Brain pericyte (primary cell): ENCODE measurements around the gene ATP11A.
"Not testable (repeated sequence)": the region's sequence is repeated elsewhere in the genome, so short reads cannot be mapped to it uniquely, and the experiment has no call there.

ENCODE experiments used
- DNase-seq: peaks from one replicate; pipeline ENCODE4 v3.0.0-alpha.2; 2012; ENCODE audit warnings: low read depth, low spot score

Gene ATP11A

DNA sequence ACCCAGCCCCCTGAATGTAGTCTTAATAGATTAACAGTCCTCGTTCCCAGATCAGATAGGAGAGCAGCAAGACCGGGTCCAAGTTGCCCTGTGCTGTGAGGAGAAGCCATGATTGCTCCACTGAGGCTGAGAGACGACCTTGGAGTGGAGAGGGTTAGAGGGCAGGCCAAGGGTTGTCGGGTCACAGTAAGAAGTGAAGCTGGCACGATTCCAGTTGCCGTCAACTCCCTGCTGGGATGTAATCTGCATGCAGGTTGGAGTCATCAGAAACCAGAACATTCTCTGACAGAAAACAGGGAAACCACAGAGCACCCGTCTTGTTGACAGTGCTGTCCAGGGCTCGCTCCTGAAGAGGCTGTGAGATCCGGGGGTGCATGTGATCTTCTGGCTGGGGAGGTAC is 19.0 kb upstream of the ATP11A start:
- DNase-seq, result no peak

GRCh38 chr13:112671359-112671758 is 18.5 kb upstream of the ATP11A start:
- no peak for DNase-seq

DNA sequence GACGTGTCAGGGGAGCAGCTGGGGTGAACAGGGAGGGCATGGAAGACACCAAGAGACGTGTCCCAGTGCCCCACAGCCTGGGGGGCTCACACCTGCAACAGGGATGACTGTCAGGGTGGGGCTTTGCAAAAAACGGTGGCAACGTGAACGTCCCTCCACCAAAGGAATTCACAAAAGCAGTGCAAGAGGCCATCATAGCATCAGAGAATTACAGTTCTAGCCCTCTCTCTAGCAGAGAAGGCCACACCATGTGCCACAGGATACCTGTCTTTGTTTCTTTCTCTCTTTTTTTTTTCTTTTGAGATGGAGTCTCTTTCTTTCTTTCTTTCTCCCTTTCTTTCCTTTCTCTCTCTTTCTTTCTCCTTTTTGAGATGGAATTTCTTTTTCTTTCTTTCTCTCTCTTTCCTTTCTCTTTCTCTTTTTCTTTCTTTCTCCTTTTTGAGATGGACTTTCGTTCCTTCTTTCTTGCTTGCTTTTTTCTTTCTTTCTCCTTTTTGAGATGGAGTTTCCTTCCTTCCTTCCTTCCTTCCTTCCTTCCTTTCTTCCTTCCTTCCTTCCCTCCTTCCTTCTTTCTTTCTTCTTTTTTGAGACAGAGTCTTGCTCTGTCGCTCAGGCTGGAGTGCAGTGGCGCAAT is 17.1 kb upstream of the ATP11A start:
- DNase-seq, result no peak

- DNase-seq, result no peak
These were observed 15.1 kb upstream of the ATP11A start for GRCh38 chr13:112674412-112675365.

GRCh38 chr13:112675366-112675756 is 14.5 kb upstream of the ATP11A start:
- no peak for DNase-seq

GRCh38 chr13:112677421-112677962 is 12.3 kb upstream of the ATP11A start:
- not testable (repeated sequence) for DNase-seq

DNA sequence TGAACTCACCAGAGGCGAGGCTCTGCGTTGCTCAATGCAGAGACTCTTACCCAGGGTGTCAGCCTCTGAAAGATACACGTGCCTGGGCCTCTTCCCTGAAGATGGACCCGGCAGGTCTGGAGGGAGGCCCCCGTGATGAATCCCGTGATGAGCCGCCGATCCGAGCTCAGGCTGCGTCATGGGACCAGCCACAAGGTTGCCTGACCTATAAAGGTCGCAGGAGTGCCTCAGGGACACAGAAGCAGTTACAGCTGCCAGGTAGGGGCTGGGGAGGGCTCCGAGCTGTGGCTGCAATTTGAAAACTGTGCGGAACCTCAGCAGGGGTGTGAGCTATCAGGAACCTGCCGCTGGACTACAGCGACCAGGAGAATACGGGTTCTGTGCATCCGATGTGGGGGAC is 10.5 kb upstream of the ATP11A start:
- DNase-seq, result no peak

DNA sequence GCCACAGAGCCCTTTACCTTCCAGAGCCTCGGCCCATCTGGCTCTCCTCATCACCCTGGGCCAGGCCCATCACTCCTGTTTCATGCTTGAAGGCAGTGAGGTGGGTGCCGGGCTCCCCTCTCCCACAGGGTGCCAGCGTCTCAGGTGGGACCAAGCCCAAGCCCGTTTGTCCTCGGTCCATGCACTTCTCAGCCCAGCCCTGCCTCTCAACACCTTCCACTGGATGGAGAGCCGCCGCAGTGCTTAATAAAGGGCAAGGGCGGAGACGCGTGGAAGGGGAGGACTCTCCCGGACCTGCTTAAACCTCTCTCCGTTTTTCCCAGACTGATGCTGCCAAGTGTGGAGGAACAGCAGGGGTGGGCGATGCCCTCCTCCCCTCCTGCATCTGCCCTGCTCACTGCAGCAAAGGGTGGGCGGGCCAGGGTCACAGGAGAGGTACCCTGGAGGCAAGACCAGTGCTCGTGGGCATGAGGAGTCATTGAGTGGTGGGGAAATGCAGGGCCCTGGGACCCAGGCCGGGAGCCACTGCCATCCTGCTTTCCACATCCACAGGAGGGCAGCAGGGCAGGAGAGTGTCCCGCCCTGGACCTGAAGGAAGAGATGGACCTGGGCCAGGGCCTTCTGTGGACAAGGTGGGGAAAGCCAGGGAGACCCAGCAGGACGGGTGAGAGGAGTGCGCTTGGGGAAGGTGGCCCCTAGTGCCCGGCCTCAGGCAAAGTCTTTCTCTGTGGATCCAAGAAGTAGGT is 9.7 kb upstream of the ATP11A start:
- DNase-seq, result no peak

DNA sequence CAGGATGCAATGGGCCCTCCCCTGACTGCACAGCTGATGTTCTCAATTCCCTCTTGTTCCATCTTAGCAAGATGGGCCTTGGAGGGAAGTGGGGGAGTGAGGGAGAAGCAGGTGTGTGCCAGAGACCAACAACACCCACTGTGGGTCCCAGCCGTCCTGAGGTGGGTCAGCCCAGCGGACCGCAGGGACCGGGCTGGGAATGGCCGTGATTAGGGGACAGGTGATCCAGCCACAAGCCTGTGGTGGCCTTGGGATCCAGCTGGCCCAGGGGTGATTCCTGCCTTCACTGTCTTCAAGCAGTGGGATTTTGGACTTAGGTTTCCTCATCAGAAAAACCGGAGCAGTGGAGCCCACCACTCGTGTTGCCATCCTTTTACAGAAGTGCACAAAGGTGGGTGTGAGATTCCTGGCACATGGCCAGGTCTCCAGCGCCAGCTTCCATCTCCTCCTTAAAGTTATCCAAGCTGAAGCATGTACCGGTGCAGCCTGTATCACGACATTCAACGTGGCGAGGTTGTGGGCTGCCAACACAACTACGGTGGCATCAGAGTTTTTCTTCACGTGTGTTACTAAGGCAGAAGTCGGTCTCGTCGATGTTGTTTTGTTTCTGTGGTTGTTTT is 9.0 kb upstream of the ATP11A start:
- DNase-seq, result no peak

GRCh38 chr13:112683581-112683980 is 6.3 kb upstream of the ATP11A start:
- DNase-seq, result no peak

DNA sequence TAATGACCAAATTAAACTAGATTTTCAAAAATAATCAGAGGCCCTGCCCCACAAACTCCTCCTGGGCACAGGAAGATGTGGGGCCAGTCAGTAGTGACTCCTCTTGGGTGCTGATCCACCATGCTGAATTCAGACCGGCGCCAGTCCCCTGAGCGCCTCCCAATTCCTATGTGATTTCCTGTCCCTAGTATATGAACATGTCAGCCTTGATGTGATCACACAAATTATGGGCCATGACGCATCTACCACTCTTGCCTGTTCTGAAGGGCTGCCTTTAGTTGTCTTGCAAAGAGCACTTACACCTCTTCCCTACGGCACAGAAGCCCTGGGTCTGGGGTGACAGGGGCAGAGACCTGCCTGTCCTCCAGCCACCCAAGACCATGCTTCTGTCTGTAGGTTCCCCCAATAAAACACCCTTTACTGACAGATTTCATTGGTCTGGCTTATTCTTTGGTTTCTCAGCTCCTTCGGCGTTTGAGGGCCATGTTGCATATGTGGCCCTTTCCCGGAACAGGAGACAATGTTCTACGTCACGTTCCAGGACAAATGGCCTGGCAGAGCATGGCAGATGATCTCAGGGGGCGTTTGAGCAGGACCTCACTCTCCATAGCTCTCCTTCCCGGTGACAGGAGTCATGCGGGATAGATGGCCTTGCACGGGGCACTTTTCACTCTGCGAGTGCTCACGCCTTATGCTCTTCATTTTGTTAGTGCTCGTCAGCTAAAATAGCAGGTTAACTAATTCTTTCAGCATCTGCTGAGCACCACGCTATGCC is 5.6 kb upstream of the ATP11A start:
- DNase-seq, result no peak

GRCh38 chr13:112685189-112685805 is 4.5 kb upstream of the ATP11A start:
- not testable (repeated sequence) for DNase-seq

GRCh38 chr13:112685896-112686295 is 3.9 kb upstream of the ATP11A start:
- DNase-seq, result no peak

DNA sequence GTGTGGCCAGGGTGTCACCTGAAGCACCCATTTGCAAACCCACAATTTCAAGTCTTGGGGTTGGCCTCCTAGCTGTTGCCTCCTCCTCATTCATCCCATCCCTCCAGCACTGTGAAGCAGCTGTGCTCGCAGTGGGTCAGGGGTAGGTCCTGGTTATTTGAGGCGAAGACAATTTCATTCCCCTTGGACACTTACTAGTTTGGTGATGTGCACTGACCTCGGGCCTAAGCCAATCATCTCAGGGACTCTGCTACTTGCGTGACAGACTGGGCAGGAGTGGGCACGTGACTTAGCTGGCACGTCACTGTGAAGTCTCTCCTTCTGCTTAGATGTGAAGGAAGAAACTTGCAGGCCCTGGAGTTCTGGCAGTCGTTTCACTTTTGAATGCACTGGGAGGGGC is 3.5 kb upstream of the ATP11A start:
- DNase-seq, result no peak

- DNase-seq, result no peak
These were observed 2.9 kb upstream of the ATP11A start for GRCh38 chr13:112686987-112687386.

- DNase-seq, result no peak
These were observed 1.8 kb upstream of the ATP11A start for GRCh38 chr13:112687836-112688559.

DNA sequence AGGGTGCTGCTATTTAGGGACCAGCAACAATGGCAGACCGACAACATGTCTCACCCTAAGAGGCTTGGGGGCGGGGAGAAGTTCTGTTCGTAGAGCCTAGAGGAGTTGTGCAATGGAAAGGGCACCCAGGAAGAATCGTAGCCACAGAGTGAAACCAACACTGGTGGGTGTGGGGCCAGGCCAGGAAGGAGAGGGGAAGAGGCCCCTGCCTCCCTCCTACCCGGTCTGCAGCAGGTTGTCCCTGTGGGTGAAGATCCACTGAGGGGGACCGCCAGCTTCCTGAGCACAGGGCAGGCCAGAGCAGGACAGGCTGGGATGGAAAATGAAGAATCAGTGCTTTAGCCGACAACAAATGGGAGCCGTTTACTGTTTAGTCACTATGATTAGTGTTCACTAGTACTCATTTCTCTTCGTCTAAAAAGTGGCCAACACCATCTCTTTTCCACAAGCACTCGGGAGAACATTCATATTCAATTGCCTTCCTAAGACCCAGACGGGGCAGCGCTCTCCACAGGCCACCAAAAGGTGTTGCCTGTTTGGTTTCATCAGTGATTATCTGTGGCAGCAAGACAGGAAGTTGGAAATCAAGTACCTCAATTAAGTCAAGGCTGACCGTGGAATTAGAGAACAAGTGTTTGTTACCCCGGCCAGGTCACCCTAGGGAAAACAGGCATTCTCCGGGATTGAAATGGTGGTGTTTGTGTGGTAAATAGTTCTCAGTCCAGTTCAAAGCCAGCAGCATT is 1.1 kb upstream of the ATP11A start:
- no peak for DNase-seq

DNA sequence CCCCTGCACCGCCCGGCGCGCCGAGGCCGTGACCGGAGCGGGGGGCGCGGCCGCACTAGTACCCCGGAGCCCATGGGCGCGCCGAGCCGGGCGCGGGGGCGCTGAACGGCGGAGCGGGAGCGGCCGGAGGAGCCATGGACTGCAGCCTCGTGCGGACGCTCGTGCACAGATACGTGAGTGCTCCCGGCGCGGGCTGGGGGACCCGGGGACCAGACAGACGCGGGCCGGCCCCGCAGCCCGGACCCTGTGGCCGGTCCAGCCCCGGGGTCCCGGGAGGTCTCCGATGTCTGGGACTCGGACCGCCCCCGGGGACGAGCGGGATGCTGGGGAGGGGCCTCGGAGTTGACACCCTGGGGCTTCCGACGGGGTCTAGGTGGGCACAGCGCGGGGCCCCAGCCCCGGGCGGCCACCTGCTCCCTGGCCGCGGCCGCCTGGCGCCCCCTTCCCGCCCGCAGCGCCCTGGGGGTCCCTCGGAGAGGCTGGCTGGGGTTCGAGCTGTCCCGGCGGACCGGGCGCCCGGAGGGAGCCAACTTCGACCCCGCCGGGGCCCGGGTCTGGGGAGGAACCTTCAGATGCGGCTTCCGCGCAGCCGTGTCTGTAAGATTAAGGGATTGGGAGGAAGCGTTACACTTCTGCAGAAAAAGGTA is 568 bp downstream of the ATP11A start:
- DNase-seq, result no peak
